Measurements from ENCODE around the gene FAM169A.
"Not testable (repeated sequence)": the region's sequence is repeated elsewhere in the genome, so short reads cannot be mapped to it uniquely, and the experiment has no call there.

The FAM169A gene

DNA sequence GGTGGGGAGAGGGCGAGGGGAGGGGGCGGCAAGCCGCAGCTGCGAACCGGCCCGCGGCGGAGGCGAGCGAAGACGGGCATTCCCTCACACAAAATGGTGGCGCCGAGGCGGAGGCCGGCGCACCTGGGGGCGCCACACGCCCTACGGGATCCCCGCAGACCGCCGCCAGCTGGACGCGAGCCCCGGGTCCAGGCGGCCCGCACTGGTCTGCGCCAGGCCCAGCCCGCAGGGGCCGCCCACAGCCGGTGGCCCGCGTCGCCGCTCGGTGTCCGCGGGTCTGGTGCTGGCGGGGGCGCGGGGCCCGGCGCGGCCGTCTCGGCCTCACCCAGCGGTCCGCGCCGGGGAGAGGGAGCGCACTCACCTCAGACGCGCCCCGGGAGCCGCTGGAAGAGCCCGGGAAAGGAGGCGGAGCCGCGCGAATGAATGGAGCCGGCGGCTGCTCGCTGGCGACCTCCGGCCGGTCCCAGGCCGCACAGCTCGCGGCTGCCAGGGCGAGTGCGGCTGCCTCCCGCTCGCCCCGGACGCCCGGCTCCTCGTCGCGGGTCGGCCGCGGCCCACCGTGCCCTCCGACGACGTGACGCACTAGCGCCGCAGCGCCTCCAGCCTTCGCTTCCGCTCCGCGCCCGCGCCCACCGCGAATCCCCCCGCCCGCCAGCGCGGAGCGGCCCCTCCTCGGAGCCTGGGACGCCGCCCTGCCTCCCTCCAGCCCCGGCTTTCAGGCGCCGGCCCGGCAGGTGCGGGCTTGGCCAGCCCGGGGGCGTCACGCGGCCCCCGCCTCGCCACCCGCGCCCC lies at the start of gene FAM169A:
Gene FAM169A, minus strand, starts transcription at position 584 of the 792 bp plus-strand sequence. CDS start 24,711 bp downstream, outside the sequence.
- no peaks in the 10 kb centered on the region for H3F3A ChIP-seq (ENCODE audit: insufficient read depth, low read length)
- no peaks in the 10 kb centered on the region for H3K4me1 ChIP-seq (ENCODE audit: low read length)
- peak within 1 kb of the TSS; percentile 73 for H3K4me3 ChIP-seq (ENCODE audit: low read length)
- no peaks in the 10 kb centered on the region for H3K9me2 ChIP-seq (replicated peaks; ENCODE audit: insufficient read depth, low read length)
- no peaks in the 10 kb centered on the region for H3K27me3 ChIP-seq (replicated peaks; ENCODE audit: insufficient read depth, low read length)
- H3K9ac ChIP-seq (ENCODE audit: low read length) = peak within 1 kb of the TSS; percentile 52; the same call in 1 of the 2 replicates
- H3K27ac ChIP-seq (ENCODE audit: low read length) = no peak within 1 kb of the TSS
- peak within 1 kb of the TSS; percentile 61 for H2AFZ ChIP-seq (ENCODE audit: low read length)
- H3K4me2 ChIP-seq (ENCODE audit: low read depth, low read length) = peak within 1 kb of the TSS; percentile 82
- H3K79me2 ChIP-seq (ENCODE audit: low read length) = no peaks in the 10 kb centered on the region
- H3K36me3 ChIP-seq (replicated peaks; ENCODE audit: insufficient read depth, low read length) = no peaks in the 10 kb centered on the region
- H4K20me1 ChIP-seq (ENCODE audit: insufficient read depth, low read length) = no peaks in the 10 kb centered on the region
- H3K9me3 ChIP-seq (replicated peaks; ENCODE audit: insufficient read depth, low read length) = no peaks in the 10 kb centered on the region
- peak; percentile 36 for DNase-seq
- TF ChIP-seq EZH2phosphoT487 (IDR thresholded peaks at IDR 0.05; ENCODE audit: low read length) (no peak), EZH2 (optimal IDR thresholded peaks at IDR 0.05; ENCODE audit: low read depth, low read length) (no peak)
- TF ChIP-seq, protein P1, sequence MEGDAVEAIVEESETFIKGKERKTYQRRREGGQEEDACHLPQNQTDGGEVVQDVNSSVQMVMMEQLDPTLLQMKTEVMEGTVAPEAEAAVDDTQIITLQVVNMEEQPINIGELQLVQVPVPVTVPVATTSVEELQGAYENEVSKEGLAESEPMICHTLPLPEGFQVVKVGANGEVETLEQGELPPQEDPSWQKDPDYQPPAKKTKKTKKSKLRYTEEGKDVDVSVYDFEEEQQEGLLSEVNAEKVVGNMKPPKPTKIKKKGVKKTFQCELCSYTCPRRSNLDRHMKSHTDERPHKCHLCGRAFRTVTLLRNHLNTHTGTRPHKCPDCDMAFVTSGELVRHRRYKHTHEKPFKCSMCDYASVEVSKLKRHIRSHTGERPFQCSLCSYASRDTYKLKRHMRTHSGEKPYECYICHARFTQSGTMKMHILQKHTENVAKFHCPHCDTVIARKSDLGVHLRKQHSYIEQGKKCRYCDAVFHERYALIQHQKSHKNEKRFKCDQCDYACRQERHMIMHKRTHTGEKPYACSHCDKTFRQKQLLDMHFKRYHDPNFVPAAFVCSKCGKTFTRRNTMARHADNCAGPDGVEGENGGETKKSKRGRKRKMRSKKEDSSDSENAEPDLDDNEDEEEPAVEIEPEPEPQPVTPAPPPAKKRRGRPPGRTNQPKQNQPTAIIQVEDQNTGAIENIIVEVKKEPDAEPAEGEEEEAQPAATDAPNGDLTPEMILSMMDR (IDR thresholded peaks at IDR 0.05; ENCODE audit: low read length) = no peak

DNA sequence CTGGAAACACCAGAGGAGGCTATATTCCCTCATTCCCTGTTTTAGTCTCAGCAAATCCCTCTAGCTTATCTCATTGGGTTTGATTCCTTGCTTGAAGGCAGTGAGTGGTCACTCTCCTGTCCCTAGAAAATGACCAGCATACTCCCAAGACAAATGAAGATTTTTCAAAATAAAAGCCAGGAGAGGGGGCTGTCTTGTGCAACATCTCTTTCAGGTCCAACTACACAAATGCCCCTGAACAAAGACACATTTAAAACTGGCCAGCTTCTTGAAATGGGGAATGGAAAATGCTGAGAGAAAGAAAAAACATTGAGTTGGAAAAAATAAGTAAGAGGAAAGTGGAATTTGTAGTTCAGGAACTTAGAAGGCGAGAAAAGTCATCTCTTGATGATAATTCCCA lies 49.3 kb upstream of the FAM169A start:
- DNase-seq = no peak
- Histone ChIP-seq H3K36me3 (replicated peaks; ENCODE audit: insufficient read depth, low read length) (no peaks in the 10 kb centered on the region), H3K27me3 (replicated peaks; ENCODE audit: insufficient read depth, low read length) (no peaks in the 10 kb centered on the region), H2AFZ (ENCODE audit: low read length) (no peak overlapping the region), H3K9me2 (replicated peaks; ENCODE audit: insufficient read depth, low read length) (no peaks in the 10 kb centered on the region), H3K9me3 (replicated peaks; ENCODE audit: insufficient read depth, low read length) (no peaks in the 10 kb centered on the region), H3F3A (ENCODE audit: insufficient read depth, low read length) (no peaks in the 10 kb centered on the region), H3K4me3 (ENCODE audit: low read length) (no peak overlapping the region), H3K9ac (ENCODE audit: low read length) (no peak overlapping the region), H3K4me2 (ENCODE audit: low read depth, low read length) (no peak overlapping the region), H3K79me2 (ENCODE audit: low read length) (no peaks in the 10 kb centered on the region), H3K27ac (ENCODE audit: low read length) (no peak overlapping the region), H3K4me1 (ENCODE audit: low read length) (no peaks in the 10 kb centered on the region), H4K20me1 (ENCODE audit: insufficient read depth, low read length) (no peaks in the 10 kb centered on the region)
- TF ChIP-seq, protein P1 (IDR thresholded peaks at IDR 0.05; ENCODE audit: low read length) = no peak
- TF ChIP-seq EZH2 (optimal IDR thresholded peaks at IDR 0.05; ENCODE audit: low read depth, low read length) (no peak), EZH2phosphoT487 (IDR thresholded peaks at IDR 0.05; ENCODE audit: low read length) (no peak)

GRCh38 chr5:74911421-74911820 lies 45.2 kb upstream of the FAM169A start:
- not testable (repeated sequence) for DNase-seq; H3K4me3 ChIP-seq (ENCODE audit: low read length); H3K27ac ChIP-seq (ENCODE audit: low read length); H3K9me3 ChIP-seq (replicated peaks; ENCODE audit: insufficient read depth, low read length); H3K9me2 ChIP-seq (replicated peaks; ENCODE audit: insufficient read depth, low read length); H3F3A ChIP-seq (ENCODE audit: insufficient read depth, low read length); H3K79me2 ChIP-seq (ENCODE audit: low read length); H3K4me2 ChIP-seq (ENCODE audit: low read depth, low read length); H4K20me1 ChIP-seq (ENCODE audit: insufficient read depth, low read length); H3K36me3 ChIP-seq (replicated peaks; ENCODE audit: insufficient read depth, low read length); H3K4me1 ChIP-seq (ENCODE audit: low read length); H3K9ac ChIP-seq (ENCODE audit: low read length); H2AFZ ChIP-seq (ENCODE audit: low read length); H3K27me3 ChIP-seq (replicated peaks; ENCODE audit: insufficient read depth, low read length)

- not testable (repeated sequence) for H3K27ac ChIP-seq (ENCODE audit: low read length); H3K27me3 ChIP-seq (replicated peaks; ENCODE audit: insufficient read depth, low read length); H3K36me3 ChIP-seq (replicated peaks; ENCODE audit: insufficient read depth, low read length); H3K4me1 ChIP-seq (ENCODE audit: low read length); H3K9ac ChIP-seq (ENCODE audit: low read length); H3K9me2 ChIP-seq (replicated peaks; ENCODE audit: insufficient read depth, low read length); H3K79me2 ChIP-seq (ENCODE audit: low read length); H3K4me3 ChIP-seq (ENCODE audit: low read length); H3K9me3 ChIP-seq (replicated peaks; ENCODE audit: insufficient read depth, low read length); H2AFZ ChIP-seq (ENCODE audit: low read length); H3K4me2 ChIP-seq (ENCODE audit: low read depth, low read length); H4K20me1 ChIP-seq (ENCODE audit: insufficient read depth, low read length); DNase-seq; H3F3A ChIP-seq (ENCODE audit: insufficient read depth, low read length)
These were observed 43.7 kb upstream of the FAM169A start for GRCh38 chr5:74909888-74910287.

- H3K9me3 ChIP-seq (replicated peaks; ENCODE audit: insufficient read depth, low read length); H3K36me3 ChIP-seq (replicated peaks; ENCODE audit: insufficient read depth, low read length); H2AFZ ChIP-seq (ENCODE audit: low read length); H3K4me3 ChIP-seq (ENCODE audit: low read length); H3K27me3 ChIP-seq (replicated peaks; ENCODE audit: insufficient read depth, low read length); DNase-seq; H3K79me2 ChIP-seq (ENCODE audit: low read length); H4K20me1 ChIP-seq (ENCODE audit: insufficient read depth, low read length); H3K9ac ChIP-seq (ENCODE audit: low read length); H3K4me2 ChIP-seq (ENCODE audit: low read depth, low read length); H3K4me1 ChIP-seq (ENCODE audit: low read length); H3K9me2 ChIP-seq (replicated peaks; ENCODE audit: insufficient read depth, low read length); H3K27ac ChIP-seq (ENCODE audit: low read length); H3F3A ChIP-seq (ENCODE audit: insufficient read depth, low read length): not testable (repeated sequence)
These were observed 42.0 kb upstream of the FAM169A start for GRCh38 chr5:74908237-74908636.

DNA sequence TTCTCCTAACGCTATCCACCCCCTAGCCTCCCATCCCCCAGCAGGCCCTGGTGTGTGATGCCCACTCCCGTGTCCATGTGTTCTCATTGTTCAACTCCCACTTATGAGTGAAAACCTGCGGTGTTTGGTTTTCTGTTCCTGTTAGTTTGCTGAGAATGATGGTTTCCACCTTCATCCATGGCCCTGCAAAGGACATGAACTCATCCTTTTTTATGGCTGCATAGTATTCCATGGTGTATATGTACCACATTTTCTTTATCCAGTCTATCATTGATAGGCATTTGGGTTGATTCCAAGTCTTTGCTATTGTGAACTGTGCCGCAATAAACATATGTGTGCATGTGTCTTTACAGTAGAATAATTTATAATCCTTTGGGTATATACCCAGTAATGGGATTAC lies 38.5 kb upstream of the FAM169A start:
- DNase-seq; H3K4me1 ChIP-seq (ENCODE audit: low read length); H3K79me2 ChIP-seq (ENCODE audit: low read length); H3K9me2 ChIP-seq (replicated peaks; ENCODE audit: insufficient read depth, low read length); H3K4me3 ChIP-seq (ENCODE audit: low read length); H4K20me1 ChIP-seq (ENCODE audit: insufficient read depth, low read length); H3K4me2 ChIP-seq (ENCODE audit: low read depth, low read length); H3K9ac ChIP-seq (ENCODE audit: low read length); H2AFZ ChIP-seq (ENCODE audit: low read length); H3K36me3 ChIP-seq (replicated peaks; ENCODE audit: insufficient read depth, low read length); H3K27ac ChIP-seq (ENCODE audit: low read length); H3K27me3 ChIP-seq (replicated peaks; ENCODE audit: insufficient read depth, low read length); H3F3A ChIP-seq (ENCODE audit: insufficient read depth, low read length); H3K9me3 ChIP-seq (replicated peaks; ENCODE audit: insufficient read depth, low read length): not testable (repeated sequence)
